Caco-2 (cell line): ENCODE measurements around the gene TREH. TPM values are rescaled to one million over a fixed set of nuclear protein-coding genes. Genes with fewer than 3 reads are reported as not detected.

Experiments
- BruUV-seq: library from RNA; stranded (reverse); fragments of 400-500 nt; replicated peaks from 2 replicates; lab custom pipeline; 2021; lab: Mats Ljungman, UMichigan
- CTCF ChIA-PET: fragments of 300-600 bp; sonication (Branson Sonifier 250); formaldehyde crosslinking; loops from one replicate; lab custom pipeline; 2022; ENCODE audit warnings: antibody characterized with exemption; lab: Charles Lee
- POLR2A ChIA-PET: fragments of 300-600 bp; sonication (Branson Sonifier 250); formaldehyde crosslinking; loops from one replicate; lab custom pipeline; 2022; ENCODE audit warnings: antibody characterized with exemption; lab: Charles Lee
- DNase-seq, 2 experiments: peaks; one replicate each; pipeline versions ENCODE4 v3.0.0 to v3.0.0-alpha.2; 2020 to 2022
- H3K27me3 ChIP-seq: replicated peaks from 2 replicates; pipeline ENCODE4 v1.6.0; 2011; ENCODE audit warnings: low read length; ENCODE audit not compliant: control insufficient read depth, insufficient read depth
- H3K36me3 ChIP-seq: 2 replicates; pipeline ENCODE4 v1.5.1; 2011; ENCODE audit warnings: low read length; ENCODE audit not compliant: control insufficient read depth, insufficient read depth
- H3K4me1 ChIP-seq: fragments of 250-450 bp; sonication (Bioruptor Pico); 2 replicates; pipeline ENCODE4 v1.5.1; 2020; ENCODE audit warnings: mild to moderate bottlenecking
- H3K4me3 ChIP-seq: 2 replicates; pipeline ENCODE4 v1.5.1; 2011; ENCODE audit warnings: low read depth, mild to moderate bottlenecking, control low read depth, low read length
- H3K9me3 ChIP-seq: fragments of 250-450 bp; sonication (Bioruptor Pico); 2 replicates; pipeline ENCODE4 v1.5.1; 2020; ENCODE audit warnings: mild to moderate bottlenecking, moderate library complexity
- H3K27ac Mint-ChIP-seq: one replicate; pipeline ENCODE4 v1.8.0; 2022; ENCODE audit warnings: mixed read lengths; ENCODE audit not compliant: unreplicated experiment
- H3K27me3 Mint-ChIP-seq: one replicate; pipeline ENCODE4 v1.8.0; 2022; ENCODE audit warnings: mixed read lengths; ENCODE audit not compliant: insufficient read depth, unreplicated experiment
- H3K36me3 Mint-ChIP-seq: one replicate; pipeline ENCODE4 v1.8.0; 2022; ENCODE audit warnings: mild to moderate bottlenecking, mixed read lengths; ENCODE audit not compliant: insufficient read depth, unreplicated experiment
- H3K4me1 Mint-ChIP-seq: one replicate; pipeline ENCODE4 v1.8.0; 2022; ENCODE audit warnings: low read depth, mixed read lengths; ENCODE audit not compliant: unreplicated experiment
- H3K4me3 Mint-ChIP-seq: one replicate; pipeline ENCODE4 v1.8.0; 2022; ENCODE audit warnings: mild to moderate bottlenecking, moderate library complexity, mixed read lengths; ENCODE audit not compliant: unreplicated experiment
- H3K9me3 Mint-ChIP-seq: one replicate; pipeline ENCODE4 v1.8.0; 2022; ENCODE audit warnings: mixed read lengths; ENCODE audit not compliant: unreplicated experiment
- intact Hi-C: fragments of 100-400 bp; cut with micrococcal nuclease; formaldehyde crosslinking; loops from one replicate; pipeline ENCODE4 v1.10.0; 2022; ENCODE audit not compliant: unreplicated experiment
- total RNA-seq: library from RNA; stranded (reverse); gene quantifications from 2 replicates; pipeline ENCODE4 v1.2.3, GENCODE V29; 2022
- TF ChIP-seq, protein P1 (sequence below), 2 experiments: fragments of 200-600 bp in 1 of 2; IDR thresholded peaks; 1 replicate in 1 of 2; 2 replicates in 1 of 2; pipeline versions ENCODE4 v1.5.1 to v1.8.0; 2011 to 2022; ENCODE audit warnings: antibody characterized with exemption in 1 of 2, control low read depth in 1 of 2, inconsistent platforms in 1 of 2, low read depth in 1 of 2, low read length in 1 of 2, mild to moderate bottlenecking in 1 of 2, moderate library complexity in 1 of 2; ENCODE audit not compliant: insufficient read depth in 1 of 2, severe bottlenecking in 1 of 2, unreplicated experiment in 1 of 2

Gene TREH
- total RNA-seq, 1 experiment from 2014 or later: not detected

DNA sequence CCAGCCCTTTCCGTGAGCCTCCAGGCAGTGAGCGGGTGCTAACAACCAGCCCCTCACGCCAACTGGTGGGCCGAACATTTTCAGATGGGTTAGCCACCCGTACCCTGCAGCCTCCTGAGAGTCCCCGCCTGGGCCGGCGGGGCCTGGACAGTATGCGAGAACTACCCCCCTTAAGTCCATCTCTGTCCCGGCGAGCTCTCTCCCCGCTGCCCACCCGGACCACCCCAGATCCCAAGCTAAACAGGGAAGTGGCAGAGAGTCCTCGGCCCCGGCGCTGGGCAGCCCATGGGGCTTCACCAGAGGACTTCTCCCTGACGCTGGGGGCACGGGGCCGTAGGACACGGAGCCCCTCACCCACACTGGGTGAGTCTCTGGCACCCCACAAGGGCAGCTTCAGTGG lies 51.4 kb downstream of the TREH start:
- peaks cover 25% of the 10 kb centered on the region for H3K36me3 Mint-ChIP-seq
- peaks cover 5% of the 10 kb centered on the region; the same call in 1 of the 2 replicates for H3K36me3 ChIP-seq
- H3K4me1 Mint-ChIP-seq: peaks cover 7% of the 10 kb centered on the region
- TF ChIP-seq, protein P1, sequence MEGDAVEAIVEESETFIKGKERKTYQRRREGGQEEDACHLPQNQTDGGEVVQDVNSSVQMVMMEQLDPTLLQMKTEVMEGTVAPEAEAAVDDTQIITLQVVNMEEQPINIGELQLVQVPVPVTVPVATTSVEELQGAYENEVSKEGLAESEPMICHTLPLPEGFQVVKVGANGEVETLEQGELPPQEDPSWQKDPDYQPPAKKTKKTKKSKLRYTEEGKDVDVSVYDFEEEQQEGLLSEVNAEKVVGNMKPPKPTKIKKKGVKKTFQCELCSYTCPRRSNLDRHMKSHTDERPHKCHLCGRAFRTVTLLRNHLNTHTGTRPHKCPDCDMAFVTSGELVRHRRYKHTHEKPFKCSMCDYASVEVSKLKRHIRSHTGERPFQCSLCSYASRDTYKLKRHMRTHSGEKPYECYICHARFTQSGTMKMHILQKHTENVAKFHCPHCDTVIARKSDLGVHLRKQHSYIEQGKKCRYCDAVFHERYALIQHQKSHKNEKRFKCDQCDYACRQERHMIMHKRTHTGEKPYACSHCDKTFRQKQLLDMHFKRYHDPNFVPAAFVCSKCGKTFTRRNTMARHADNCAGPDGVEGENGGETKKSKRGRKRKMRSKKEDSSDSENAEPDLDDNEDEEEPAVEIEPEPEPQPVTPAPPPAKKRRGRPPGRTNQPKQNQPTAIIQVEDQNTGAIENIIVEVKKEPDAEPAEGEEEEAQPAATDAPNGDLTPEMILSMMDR (IDR thresholded peaks at IDR 0.05; ENCODE audit: insufficient read depth in 1 of 2, low read depth in 1 of 2, low read length in 1 of 2, severe bottlenecking in 1 of 2, unreplicated experiment in 1 of 2): no peak
- no peak overlapping the region for H3K27ac Mint-ChIP-seq
- intact Hi-C loops: no loop called here
- ChIA-PET CTCF (interaction anchor here (1.1 kb wide), 1 partner anchor 31 kb away, joined by 3 read pairs; no protein-coding TSS in a partner anchor), POLR2A (no interaction called here)
- H3K9me3 ChIP-seq: no peaks in the 10 kb centered on the region
- no TSS peak for BruUV-seq
- DNase-seq: no peak
- H3K27me3 Mint-ChIP-seq: no peaks in the 10 kb centered on the region
- H3K4me1 ChIP-seq: no peaks in the 10 kb centered on the region; the same call in 1 of the 2 replicates
- H3K9me3 Mint-ChIP-seq: no peaks in the 10 kb centered on the region
- no peak overlapping the region for H3K4me3 ChIP-seq
- no peak overlapping the region for H3K4me3 Mint-ChIP-seq
- H3K27me3 ChIP-seq: no peaks in the 10 kb centered on the region

DNA sequence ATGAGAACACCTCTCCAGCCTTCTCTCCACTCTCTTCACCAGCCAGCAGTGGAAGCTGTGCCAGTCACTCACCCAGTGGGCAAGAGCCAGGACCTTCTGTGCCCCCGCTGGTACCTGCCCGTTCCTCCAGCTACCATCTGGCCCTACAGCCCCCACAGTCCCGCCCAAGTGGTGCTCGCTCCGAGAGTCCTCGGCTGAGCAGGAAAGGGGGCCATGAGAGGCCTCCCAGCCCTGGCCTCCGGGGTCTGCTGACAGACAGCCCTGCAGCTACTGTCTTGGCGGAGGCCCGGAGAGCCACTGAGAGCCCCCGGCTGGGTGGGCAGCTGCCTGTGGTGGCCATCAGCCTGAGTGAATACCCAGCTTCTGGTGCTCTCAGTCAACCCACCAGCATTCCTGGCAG lies 51.9 kb downstream of the TREH start:
- Mint-ChIP-seq H3K4me1 (peaks cover 12% of the 10 kb centered on the region), H3K27me3 (no peaks in the 10 kb centered on the region), H3K9me3 (no peaks in the 10 kb centered on the region), H3K27ac (no peak overlapping the region), H3K4me3 (no peak overlapping the region), H3K36me3 (peaks cover 21% of the 10 kb centered on the region)
- DNase-seq: no peak
- POLR2A ChIA-PET: no interaction called here
- intact Hi-C loops: no loop called here
- no peaks in the 10 kb centered on the region for H3K27me3 ChIP-seq
- no TSS peak for BruUV-seq
- CTCF ChIA-PET: interaction anchor here (1.0 to 1.1 kb wide), 2 partner anchors 19 to 32 kb away, joined by 3 to 4 read pairs; no protein-coding TSS in a partner anchor
- TF ChIP-seq, protein P1 (IDR thresholded peaks at IDR 0.05; ENCODE audit: insufficient read depth in 1 of 2, low read depth in 1 of 2, low read length in 1 of 2, severe bottlenecking in 1 of 2, unreplicated experiment in 1 of 2): no peak
- H3K4me3 ChIP-seq: no peak overlapping the region
- H3K9me3 ChIP-seq: no peaks in the 10 kb centered on the region
- peaks cover 5% of the 10 kb centered on the region; the same call in 1 of the 2 replicates for H3K36me3 ChIP-seq
- H3K4me1 ChIP-seq: peaks cover under 1% of the 10 kb centered on the region; the same call in 1 of the 2 replicates

DNA sequence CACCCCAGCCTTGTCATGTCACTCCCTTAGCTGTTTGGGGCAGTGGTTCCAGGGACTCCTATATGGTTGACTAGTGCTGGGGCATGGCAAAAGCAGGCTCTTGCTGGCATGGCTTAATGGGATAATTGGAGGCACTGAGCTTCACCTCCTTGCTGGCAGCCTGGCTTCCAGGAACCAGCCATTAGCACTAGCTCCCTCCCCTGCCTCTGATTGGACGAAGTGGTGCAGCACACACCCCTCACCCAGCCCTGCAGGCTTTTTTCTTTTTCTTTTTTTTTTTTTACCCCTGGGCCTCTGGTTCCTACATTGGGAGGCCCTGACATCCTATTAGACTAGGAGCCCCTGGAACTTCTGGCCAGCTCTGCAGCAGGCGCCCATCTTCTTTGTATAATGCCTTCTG lies 53.5 kb downstream of the TREH start:
- ChIA-PET CTCF (interaction anchor here (0.6 to 1.5 kb wide), 2 partner anchors 17 to 64 kb away, joined by 4 read pairs; no protein-coding TSS in a partner anchor), POLR2A (no interaction called here)
- intact Hi-C loops: no loop called here
- H3K4me3 Mint-ChIP-seq: no peak overlapping the region
- Histone ChIP-seq H3K36me3 (peaks cover 5% of the 10 kb centered on the region; the same call in 1 of the 2 replicates), H3K9me3 (no peaks in the 10 kb centered on the region), H3K4me1 (peaks cover 8% of the 10 kb centered on the region), H3K4me3 (no peak overlapping the region), H3K27me3 (no peaks in the 10 kb centered on the region)
- no TSS peak for BruUV-seq
- no peak overlapping the region for H3K27ac Mint-ChIP-seq
- no peaks in the 10 kb centered on the region for H3K27me3 Mint-ChIP-seq
- peaks cover 24% of the 10 kb centered on the region for H3K36me3 Mint-ChIP-seq
- H3K4me1 Mint-ChIP-seq: peaks cover 17% of the 10 kb centered on the region
- no peaks in the 10 kb centered on the region for H3K9me3 Mint-ChIP-seq
- peak in 1 of 2 experiments; percentile 53 for DNase-seq
- TF ChIP-seq, protein P1 (IDR thresholded peaks at IDR 0.05; ENCODE audit: insufficient read depth in 1 of 2, low read depth in 1 of 2, low read length in 1 of 2, severe bottlenecking in 1 of 2, unreplicated experiment in 1 of 2): no peak
